Nephron progenitor cell (in vitro differentiated cells): Measurements from ENCODE around the gene PRR29.
"Not testable (repeated sequence)": the region's sequence is repeated elsewhere in the genome, so short reads cannot be mapped to it uniquely, and the experiment has no call there.

Experiments used
- DNase-seq: peaks from one replicate; pipeline ENCODE4 v3.0.0; 2021
- H3K27ac Mint-ChIP-seq: 2 replicates; pipeline ENCODE4 v1.8.0; 2021; ENCODE audit warnings: mild to moderate bottlenecking, moderate library complexity, mixed read lengths
- H3K27me3 Mint-ChIP-seq: 2 replicates; pipeline ENCODE4 v1.8.0; 2021; ENCODE audit warnings: mild to moderate bottlenecking, low read depth, mixed read lengths; ENCODE audit not compliant: poor library complexity
- H3K36me3 Mint-ChIP-seq: 2 replicates; pipeline ENCODE4 v1.8.0; 2021; ENCODE audit warnings: low read depth, mixed read lengths
- H3K4me1 Mint-ChIP-seq: 2 replicates; pipeline ENCODE4 v1.8.0; 2021; ENCODE audit warnings: mixed read lengths
- H3K4me3 Mint-ChIP-seq: 2 replicates; pipeline ENCODE4 v1.8.0; 2021; ENCODE audit warnings: mild to moderate bottlenecking, moderate library complexity, mixed read lengths
- H3K9me3 Mint-ChIP-seq: 2 replicates; pipeline ENCODE4 v1.8.0; 2021; ENCODE audit warnings: mild to moderate bottlenecking, moderate library complexity, mixed read lengths
- CTCF ChIP-seq: fragments of 200-600 bp; sonication (generic); IDR thresholded peaks from 2 replicates; pipeline ENCODE4 v1.5.0; 2021; ENCODE audit warnings: antibody characterized with exemption

PRR29 gene

GRCh38 chr17:64015447-64015846 lies 17.3 kb downstream of the PRR29 start:
- H3K9me3 Mint-ChIP-seq, result no peaks in the 10 kb centered on the region
- H3K27ac Mint-ChIP-seq, result no peak overlapping the region
- H3K36me3 Mint-ChIP-seq, result no peaks in the 10 kb centered on the region
- no peak for DNase-seq
- TF ChIP-seq CTCF, result no peak
- no peak overlapping the region for H3K4me3 Mint-ChIP-seq
- peaks cover 18% of the 10 kb centered on the region for H3K4me1 Mint-ChIP-seq
- H3K27me3 Mint-ChIP-seq, result peaks cover 28% of the 10 kb centered on the region

- no peak for DNase-seq
- no peak overlapping the region for H3K4me3 Mint-ChIP-seq
- no peak for TF ChIP-seq CTCF
- H3K27ac Mint-ChIP-seq, result no peak overlapping the region
- H3K9me3 Mint-ChIP-seq, result no peaks in the 10 kb centered on the region
- H3K4me1 Mint-ChIP-seq, result peaks cover 25% of the 10 kb centered on the region
- peaks cover 31% of the 10 kb centered on the region for H3K27me3 Mint-ChIP-seq
- H3K36me3 Mint-ChIP-seq, result no peaks in the 10 kb centered on the region
Observed at GRCh38 chr17:64016231-64016784, 18.2 kb downstream of the PRR29 start.

GRCh38 chr17:64016974-64017373 lies 18.8 kb downstream of the PRR29 start:
- no peak overlapping the region for H3K4me3 Mint-ChIP-seq
- no peak for DNase-seq
- H3K36me3 Mint-ChIP-seq, result no peaks in the 10 kb centered on the region
- H3K9me3 Mint-ChIP-seq, result no peaks in the 10 kb centered on the region
- no peak overlapping the region for H3K27ac Mint-ChIP-seq
- H3K4me1 Mint-ChIP-seq, result peaks cover 28% of the 10 kb centered on the region
- no peak for TF ChIP-seq CTCF
- peaks cover 25% of the 10 kb centered on the region for H3K27me3 Mint-ChIP-seq

GRCh38 chr17:64017381-64017980 lies 19.3 kb downstream of the PRR29 start:
- H3K9me3 Mint-ChIP-seq, result no peaks in the 10 kb centered on the region
- no peak overlapping the region for H3K4me3 Mint-ChIP-seq
- no peaks in the 10 kb centered on the region for H3K36me3 Mint-ChIP-seq
- H3K4me1 Mint-ChIP-seq, result peaks cover 28% of the 10 kb centered on the region
- H3K27me3 Mint-ChIP-seq, result peaks cover 21% of the 10 kb centered on the region
- TF ChIP-seq CTCF, result peak; percentile 38
- DNase-seq, result no peak
- no peak overlapping the region for H3K27ac Mint-ChIP-seq

- not testable (repeated sequence) for H3K9me3 Mint-ChIP-seq, DNase-seq, H3K27ac Mint-ChIP-seq, H3K4me3 Mint-ChIP-seq, H3K36me3 Mint-ChIP-seq
- peaks cover 28% of the 10 kb centered on the region for H3K4me1 Mint-ChIP-seq
- H3K27me3 Mint-ChIP-seq, result peaks cover 27% of the 10 kb centered on the region
Observed at GRCh38 chr17:64019551-64019961, 21.4 kb downstream of the PRR29 start.

- TF ChIP-seq CTCF, result no peak
- H3K4me1 Mint-ChIP-seq, result peaks cover 28% of the 10 kb centered on the region
- H3K36me3 Mint-ChIP-seq, result no peaks in the 10 kb centered on the region
- H3K4me3 Mint-ChIP-seq, result peak within 1 kb of the TSS; percentile 43
- DNase-seq, result no peak
- H3K9me3 Mint-ChIP-seq, result no peaks in the 10 kb centered on the region
- H3K27ac Mint-ChIP-seq, result peak within 1 kb of the TSS; percentile 48
- peaks cover 24% of the 10 kb centered on the region for H3K27me3 Mint-ChIP-seq
Observed at GRCh38 chr17:64020056-64020766, 22.1 kb downstream of the PRR29 start, which contains the start of gene ICAM2. Gene ICAM2 (minus strand): TSS chr17:64020633. CDS start chr17:64006691, 13,942 bp downstream.
